GM12891 (cell line): ENCODE measurements around the gene MROH2A.

ENCODE experiments used
- PAX5 ChIP-seq: IDR thresholded peaks from 2 replicates; pipeline ENCODE4 v1.6.1; 2011; ENCODE audit warnings: low read length, moderate library complexity, mild to moderate bottlenecking; ENCODE audit not compliant: insufficient read depth, severe bottlenecking
- POLR2A ChIP-seq: IDR thresholded peaks from 2 replicates; pipeline ENCODE4 v1.6.1; 2011; ENCODE audit warnings: low read depth, low read length, control low read depth
- POLR2AphosphoS5 ChIP-seq: IDR thresholded peaks from 2 replicates; pipeline ENCODE4 v1.6.1; 2011; ENCODE audit warnings: low read depth, low read length, control low read depth
- POU2F2 ChIP-seq: IDR thresholded peaks from 2 replicates; pipeline ENCODE4 v1.6.1; 2011; ENCODE audit warnings: low read depth, mild to moderate bottlenecking, control low read depth, low read length, moderate library complexity
- SPI1 ChIP-seq: IDR thresholded peaks from 2 replicates; pipeline ENCODE4 v1.6.1; 2011; ENCODE audit warnings: low read depth, low read length, control low read depth
- TAF1 ChIP-seq: IDR thresholded peaks from 2 replicates; pipeline ENCODE4 v1.6.1; 2011; ENCODE audit warnings: low read depth, low read length, control low read depth

DNA sequence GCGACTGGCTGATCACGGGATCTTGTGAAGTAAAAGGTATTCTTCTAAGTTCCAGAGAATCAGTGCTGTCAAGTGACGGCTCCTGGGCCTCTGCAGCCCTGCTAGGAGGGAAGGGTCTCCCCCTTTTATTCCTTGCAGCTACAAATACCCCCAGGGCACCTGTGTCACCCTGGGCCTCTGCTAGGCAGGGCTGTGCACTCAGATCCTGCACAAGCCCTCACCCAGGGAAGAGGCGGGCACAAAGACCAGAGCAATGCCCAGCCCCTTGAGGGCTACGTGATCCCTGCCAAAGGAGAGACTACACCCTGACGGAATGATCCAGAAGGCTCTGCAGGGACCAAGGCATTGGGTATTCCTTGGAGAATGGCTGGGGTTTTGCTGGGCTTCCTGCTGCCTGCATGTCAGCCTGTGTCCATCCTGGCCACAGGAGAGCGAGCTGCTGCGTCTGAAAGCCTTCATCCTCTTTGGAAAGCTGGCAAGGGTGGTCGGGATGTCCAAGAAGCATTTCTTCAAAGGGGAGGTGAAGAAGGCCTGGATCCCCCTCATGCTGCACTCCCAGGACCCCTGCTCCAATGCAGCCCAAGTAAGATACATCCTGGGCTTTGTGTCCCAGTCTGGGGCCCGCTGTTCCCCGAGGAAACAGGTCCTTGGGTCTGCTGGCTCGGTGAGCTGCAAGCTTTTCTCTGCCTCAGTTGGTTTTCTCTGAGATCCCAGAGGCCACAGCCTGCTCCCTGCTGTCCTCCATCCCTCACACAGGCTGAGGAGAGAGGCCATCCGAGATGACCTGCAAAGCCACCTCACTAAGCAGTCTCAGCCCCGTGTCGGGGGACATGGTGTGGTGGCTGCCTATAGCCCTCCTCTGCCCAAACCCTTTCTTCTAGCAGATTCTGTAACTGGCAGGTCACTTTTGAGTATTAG is 51.3 kb downstream of the MROH2A start:
- TF ChIP-seq POLR2AphosphoS5 = no peak
- TF ChIP-seq POLR2A = no peak
- no peak for TF ChIP-seq TAF1
- no peak for TF ChIP-seq SPI1
- TF ChIP-seq POU2F2 = no peak
- no peak for TF ChIP-seq PAX5
